ENCODE measurements around the gene PSPN.

DNA sequence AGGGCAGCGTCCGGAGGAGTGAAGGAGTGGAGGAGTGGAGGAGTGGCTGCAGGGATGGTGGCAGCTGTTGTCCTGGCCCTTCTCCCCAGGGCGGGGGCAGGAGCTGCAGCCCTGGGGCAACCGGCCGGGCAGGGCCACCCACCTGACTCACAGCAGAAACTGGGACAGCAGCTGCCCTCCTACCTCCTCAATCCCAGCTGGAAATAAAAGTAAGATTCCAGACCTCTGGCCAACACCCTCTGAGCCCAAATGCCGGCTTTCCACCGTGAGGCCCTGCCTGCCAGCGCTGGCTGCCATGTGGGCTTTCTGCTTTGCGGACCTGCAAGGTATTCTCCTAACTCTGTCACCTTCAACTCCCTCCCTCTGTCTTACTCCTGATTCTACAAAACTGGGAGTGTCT, 17.7 kb downstream of the PSPN start:
- TF ChIP-seq POLR2AphosphoS5 (IDR thresholded peaks at IDR 0.05) (no peak), POLR2A (IDR thresholded peaks at IDR 0.05; ENCODE audit: low read depth) (no peak)

Measured in esophagus muscularis mucosa (tissue), 2 donors.